CD8-positive, alpha-beta memory T cell (primary cell): ENCODE data around the gene AKAP13. TPM values are rescaled to one million over a fixed set of nuclear protein-coding genes. Genes with fewer than 3 reads are reported as not detected.

ENCODE experiments used
- CTCF ChIA-PET: fragments of 350-600 bp; sonication (Branson Sonifier 250); formaldehyde crosslinking; loops from one replicate; lab custom pipeline; 2021; ENCODE audit warnings: antibody characterized with exemption; lab: Charles Lee
- POLR2A ChIA-PET: fragments of 350-600 bp; sonication (Branson Sonifier 250); formaldehyde crosslinking; loops from one replicate; lab custom pipeline; 2021; ENCODE audit warnings: antibody characterized with exemption; lab: Charles Lee
- DNase-seq, 5 donors: peaks; one replicate each; pipeline versions ENCODE4 v3.0.0 to v3.0.0-alpha.2; 2020 to 2022; ENCODE audit warnings: mixed read lengths in 1 of 5
- H3K27ac ChIP-seq: one replicate; pipeline ENCODE4 v1.7.0; 2013; ENCODE audit warnings: low read depth, mild to moderate bottlenecking, low read length, moderate library complexity
- H3K27me3 ChIP-seq: 2 replicates; pipeline ENCODE4 v1.7.0; 2013; ENCODE audit warnings: low read length, mild to moderate bottlenecking; ENCODE audit not compliant: insufficient read depth, poor library complexity, severe bottlenecking
- H3K36me3 ChIP-seq: 2 replicates; pipeline ENCODE4 v1.7.0; 2013; ENCODE audit warnings: mild to moderate bottlenecking, low read length, moderate library complexity; ENCODE audit not compliant: insufficient read depth
- H3K4me1 ChIP-seq: 2 replicates; pipeline ENCODE4 v1.7.0; 2013; ENCODE audit warnings: mild to moderate bottlenecking, low read length, moderate library complexity; ENCODE audit not compliant: insufficient read depth
- H3K4me3 ChIP-seq: 2 replicates; pipeline ENCODE4 v1.7.0; 2013; ENCODE audit warnings: mild to moderate bottlenecking, low read length
- H3K9me3 ChIP-seq: 2 replicates; pipeline ENCODE4 v1.7.0; 2013; ENCODE audit warnings: mild to moderate bottlenecking, low read length
- H3K27ac Mint-ChIP-seq, 8 donors: one replicate each; pipeline ENCODE4 v1.8.0; 2020 to 2021; ENCODE audit warnings: mixed read lengths in 8 of 8, mild to moderate bottlenecking in 6 of 8, inconsistent platforms in 3 of 8, moderate library complexity in 3 of 8
- H3K27me3 Mint-ChIP-seq, 2 donors: one replicate each; pipeline ENCODE4 v1.8.0; 2020 to 2021; ENCODE audit warnings: mixed read lengths in 2 of 2, mild to moderate bottlenecking in 1 of 2, moderate library complexity in 1 of 2
- H3K36me3 Mint-ChIP-seq, 3 donors: one replicate each; pipeline ENCODE4 v1.8.0; 2020 to 2021; ENCODE audit warnings: mixed read lengths in 3 of 3, inconsistent platforms in 1 of 3, mild to moderate bottlenecking in 1 of 3
- H3K4me1 Mint-ChIP-seq, 3 donors: one replicate each; pipeline ENCODE4 v1.8.0; 2020 to 2021; ENCODE audit warnings: mixed read lengths in 3 of 3, inconsistent platforms in 1 of 3, mild to moderate bottlenecking in 1 of 3
- H3K4me3 Mint-ChIP-seq, 7 donors: one replicate each; pipeline ENCODE4 v1.8.0; 2020 to 2021; ENCODE audit warnings: mixed read lengths in 7 of 7, mild to moderate bottlenecking in 6 of 7, moderate library complexity in 4 of 7, inconsistent platforms in 2 of 7
- H3K9me3 Mint-ChIP-seq, 5 donors: one replicate each; pipeline ENCODE4 v1.8.0; 2020 to 2022; ENCODE audit warnings: mixed read lengths in 5 of 5, mild to moderate bottlenecking in 3 of 5, moderate library complexity in 2 of 5, inconsistent platforms in 1 of 5
- polyA plus RNA-seq: library from polyadenylated mRNA; unstranded; fragments of 300-500 nt; fragmentation: Illumina TruSeq; gene quantifications from one replicate; pipeline ENCODE4 v1.2.3, GENCODE V29; 2021
- total RNA-seq, 2 experiments: library from RNA; stranded (reverse); gene quantifications; one replicate each; pipeline ENCODE4 v1.2.3, GENCODE V29; 2021

AKAP13 gene
- total and polyA plus RNA-seq, 3 experiments from 2014 or later: 109 to 234 (median 113) TPM

GRCh38 chr15:85365980-85366379 is 14.4 kb upstream of the AKAP13 start:
- no peaks in the 10 kb centered on the region for H3K9me3 ChIP-seq
- Mint-ChIP-seq H3K4me1 (peaks cover 0 to 16% (median 9%) of the 10 kb centered on the region in 3 donors), H3K27ac (no peak overlapping the region), H3K4me3 (no peak overlapping the region), H3K9me3 (no peaks in the 10 kb centered on the region), H3K27me3 (peaks cover 0 to 2% of the 10 kb centered on the region in 2 donors), H3K36me3 (no peaks in the 10 kb centered on the region)
- H3K27ac ChIP-seq: no peak overlapping the region
- H3K4me1 ChIP-seq: peaks cover 8% of the 10 kb centered on the region
- H3K36me3 ChIP-seq: no peaks in the 10 kb centered on the region
- no peak overlapping the region for H3K4me3 ChIP-seq
- H3K27me3 ChIP-seq: no peaks in the 10 kb centered on the region
- no peak for DNase-seq
- POLR2A ChIA-PET: no interaction called here
- CTCF ChIA-PET: interaction anchor here (1.0 kb wide), 1 partner anchor 35 kb away, joined by 3 read pairs; no protein-coding TSS in a partner anchor

GRCh38 chr15:85367741-85368140 is 12.7 kb upstream of the AKAP13 start:
- Histone ChIP-seq H3K4me1 (peaks cover 8% of the 10 kb centered on the region), H3K36me3 (no peaks in the 10 kb centered on the region), H3K9me3 (no peaks in the 10 kb centered on the region), H3K4me3 (no peak overlapping the region), H3K27me3 (no peaks in the 10 kb centered on the region), H3K27ac (no peak overlapping the region)
- ChIA-PET CTCF (interaction anchor here (1.2 kb wide), 1 partner anchor 37 kb away, joined by 3 read pairs; no protein-coding TSS in a partner anchor), POLR2A (no interaction called here)
- H3K4me1 Mint-ChIP-seq: peaks cover 0 to 11% (median 9%) of the 10 kb centered on the region in 3 donors
- no peaks in the 10 kb centered on the region for H3K9me3 Mint-ChIP-seq
- peak overlapping the region in 1 of 8 donors; percentile 69 for H3K27ac Mint-ChIP-seq
- H3K36me3 Mint-ChIP-seq: no peaks in the 10 kb centered on the region
- no peak for DNase-seq
- peaks cover 0 to 2% of the 10 kb centered on the region in 2 donors for H3K27me3 Mint-ChIP-seq
- no peak overlapping the region for H3K4me3 Mint-ChIP-seq

- no peak overlapping the region for H3K4me3 Mint-ChIP-seq
- Histone ChIP-seq H3K4me1 (peaks cover 5% of the 10 kb centered on the region), H3K27me3 (no peaks in the 10 kb centered on the region), H3K4me3 (no peak overlapping the region), H3K36me3 (no peaks in the 10 kb centered on the region), H3K9me3 (no peaks in the 10 kb centered on the region), H3K27ac (no peak overlapping the region)
- ChIA-PET POLR2A (interaction anchor here (0.7 kb wide), 1 partner anchor 13 kb away, joined by 4 read pairs; no protein-coding TSS in a partner anchor), CTCF (no interaction called here)
- H3K36me3 Mint-ChIP-seq: no peaks in the 10 kb centered on the region
- no peaks in the 10 kb centered on the region for H3K9me3 Mint-ChIP-seq
- DNase-seq: no peak
- H3K4me1 Mint-ChIP-seq: peaks cover 14 to 28% (median 22%) of the 10 kb centered on the region in 3 donors
- peaks cover 0 to 3% of the 10 kb centered on the region in 2 donors for H3K27me3 Mint-ChIP-seq
- H3K27ac Mint-ChIP-seq: no peak overlapping the region
These were observed 5.6 kb upstream of the AKAP13 start for GRCh38 chr15:85374831-85375230.

- peaks cover 0 to 7% (median 0%) of the 10 kb centered on the region in 3 donors for H3K36me3 Mint-ChIP-seq
- Histone ChIP-seq H3K4me3 (no peak overlapping the region), H3K27ac (no peak overlapping the region), H3K9me3 (no peaks in the 10 kb centered on the region), H3K36me3 (no peaks in the 10 kb centered on the region), H3K4me1 (peaks cover 13% of the 10 kb centered on the region), H3K27me3 (no peaks in the 10 kb centered on the region)
- peak overlapping the region in 4 of 8 donors; percentile 21 to 44 (median 37) for H3K27ac Mint-ChIP-seq
- H3K9me3 Mint-ChIP-seq: no peaks in the 10 kb centered on the region
- CTCF ChIA-PET: interaction anchor here (1.4 to 3.4 kb wide), 2 partner anchors 46 to 81 kb away, joined by 3 to 13 read pairs; no protein-coding TSS in a partner anchor
- DNase-seq: no peak
- peaks cover 24 to 39% (median 32%) of the 10 kb centered on the region in 3 donors for H3K4me1 Mint-ChIP-seq
- peak overlapping the region in 2 of 7 donors; percentile 3 to 66 for H3K4me3 Mint-ChIP-seq
- peaks cover 0 to 3% of the 10 kb centered on the region in 2 donors for H3K27me3 Mint-ChIP-seq
- POLR2A ChIA-PET: no interaction called here
These were observed 3.1 kb upstream of the AKAP13 start for GRCh38 chr15:85377269-85377668.

- no peak overlapping the region for H3K4me3 Mint-ChIP-seq
- POLR2A ChIA-PET: no interaction called here
These were observed 2.4 kb upstream of the AKAP13 start for GRCh38 chr15:85377986-85378385.

GRCh38 chr15:85379403-85380131 is 836 bp upstream of the AKAP13 start:
- Histone ChIP-seq H3K36me3 (no peaks in the 10 kb centered on the region), H3K27ac (peak overlapping the region; percentile 46), H3K4me1 (peaks cover 32% of the 10 kb centered on the region), H3K9me3 (no peaks in the 10 kb centered on the region), H3K4me3 (peak overlapping the region; percentile 51), H3K27me3 (no peaks in the 10 kb centered on the region)
- peak overlapping the region; percentile 80 to 99 (median 95) for H3K27ac Mint-ChIP-seq
- peak overlapping the region; percentile 85 to 93 (median 88) for H3K4me3 Mint-ChIP-seq
- POLR2A ChIA-PET: interaction anchor here (0.6 to 1.9 kb wide), 8 partner anchors 25 to 331 kb away, joined by 3 to 15 read pairs (median 6); no protein-coding TSS in a partner anchor
- H3K4me1 Mint-ChIP-seq: peaks cover 44 to 61% (median 54%) of the 10 kb centered on the region in 3 donors
- peaks cover 0 to 3% of the 10 kb centered on the region in 2 donors for H3K27me3 Mint-ChIP-seq
- no peaks in the 10 kb centered on the region for H3K9me3 Mint-ChIP-seq
- H3K36me3 Mint-ChIP-seq: peaks cover 0 to 7% (median 0%) of the 10 kb centered on the region in 3 donors
- peak in 4 of 5 donors; percentile 43 to 75 (median 62) for DNase-seq
- CTCF ChIA-PET: interaction anchor here (0.9 to 3.4 kb wide), 8 partner anchors 22 to 330 kb away, joined by 3 to 13 read pairs (median 4); no protein-coding TSS in a partner anchor

More at GRCh38 chr15:85377986-85378385, 2.4 kb upstream of the AKAP13 start:
- Histone ChIP-seq H3K4me1 (peaks cover 20% of the 10 kb centered on the region), H3K27me3 (no peaks in the 10 kb centered on the region), H3K9me3 (no peaks in the 10 kb centered on the region), H3K36me3 (no peaks in the 10 kb centered on the region), H3K4me3 (no peak overlapping the region), H3K27ac (no peak overlapping the region)
- Mint-ChIP-seq H3K9me3 (no peaks in the 10 kb centered on the region), H3K27ac (no peak overlapping the region), H3K36me3 (peaks cover 0 to 7% (median 0%) of the 10 kb centered on the region in 3 donors), H3K4me1 (peaks cover 31 to 47% (median 39%) of the 10 kb centered on the region in 3 donors), H3K27me3 (peaks cover 0 to 3% of the 10 kb centered on the region in 2 donors)
- CTCF ChIA-PET: interaction anchor here (1.4 to 3.4 kb wide), 2 partner anchors 47 to 81 kb away, joined by 3 to 13 read pairs; no protein-coding TSS in a partner anchor
- DNase-seq: no peak

GRCh38 chr15:85380812-85381642 is 624 bp downstream of the AKAP13 start:
- peaks cover 32% of the 10 kb centered on the region for H3K4me1 ChIP-seq
- CTCF ChIA-PET: interaction anchor here (0.8 to 3.4 kb wide), 12 partner anchors 7 to 328 kb away, joined by 3 to 13 read pairs (median 4); no protein-coding TSS in a partner anchor

More at GRCh38 chr15:85380812-85381642, 624 bp downstream of the AKAP13 start:
- H3K36me3 Mint-ChIP-seq: peaks cover 0 to 13% (median 0%) of the 10 kb centered on the region in 3 donors
- POLR2A ChIA-PET: interaction anchor here (0.7 to 1.9 kb wide), 7 partner anchors 23 to 201 kb away, joined by 3 to 15 read pairs (median 7); no protein-coding TSS in a partner anchor
- Histone ChIP-seq H3K36me3 (no peaks in the 10 kb centered on the region), H3K4me3 (peak overlapping the region; percentile 46), H3K27me3 (no peaks in the 10 kb centered on the region), H3K9me3 (no peaks in the 10 kb centered on the region), H3K27ac (peak overlapping the region; percentile 44)
- no peaks in the 10 kb centered on the region for H3K9me3 Mint-ChIP-seq
- peaks cover 0 to 3% of the 10 kb centered on the region in 2 donors for H3K27me3 Mint-ChIP-seq
- peak overlapping the region; percentile 85 to 93 (median 88) for H3K4me3 Mint-ChIP-seq
- peak; percentile 58 to 74 (median 66) for DNase-seq
- H3K4me1 Mint-ChIP-seq: peaks cover 53 to 71% (median 68%) of the 10 kb centered on the region in 3 donors
- peak overlapping the region; percentile 84 to 97 (median 94) for H3K27ac Mint-ChIP-seq
